RWPE1 (cell line): ENCODE measurements around the gene NPC1L1.

Source experiments
- CTCF ChIA-PET: fragments of 350-600 bp; sonication (Branson Sonifier 250); formaldehyde crosslinking; extraction: SDS; loops from one replicate; lab custom pipeline; 2021; lab: Yijun Ruan, JAX
- POLR2A ChIA-PET: fragments of 400-600 bp; formaldehyde crosslinking; extraction: SDS; loops from one replicate; lab custom pipeline; 2020; ENCODE audit warnings: antibody characterized with exemption; ENCODE audit not compliant: low non-redundant PET; lab: Yijun Ruan, JAX
- DNase-seq: peaks from one replicate; pipeline ENCODE4 v3.0.0; 2012; ENCODE audit warnings: low spot score
- H3K27ac ChIP-seq: fragments of 450-650 bp; 2 replicates; pipeline ENCODE4 v1.5.1; 2017
- CTCF ChIP-seq: fragments of 450-650 bp; conservative IDR thresholded peaks from 2 replicates; pipeline ENCODE4 v1.5.1; 2017; ENCODE audit warnings: low read depth, mild to moderate bottlenecking

The NPC1L1 gene

GRCh38 chr7:44533301-44534055 lies 7.7 kb downstream of the NPC1L1 start:
- no peak overlapping the region for H3K27ac ChIP-seq
- no peak for DNase-seq
- CTCF ChIA-PET, result interaction anchor here (0.6 to 1.4 kb wide), 3 partner anchors 9 to 314 kb away, joined by 3 to 4 read pairs (median 3); no protein-coding TSS in a partner anchor
- POLR2A ChIA-PET, result no interaction called here
- no peak for TF ChIP-seq CTCF

- no peak overlapping the region for H3K27ac ChIP-seq
- no peak for TF ChIP-seq CTCF
- no peak for DNase-seq
- ChIA-PET POLR2A (no interaction called here), CTCF (interaction anchor here (0.7 kb wide), 1 partner anchor 70 kb away, joined by 3 read pairs; no protein-coding TSS in a partner anchor)
Observed at GRCh38 chr7:44531421-44532380, 9.4 kb downstream of the NPC1L1 start.

- no peak for TF ChIP-seq CTCF
- no peak overlapping the region for H3K27ac ChIP-seq
- ChIA-PET CTCF (no interaction called here), POLR2A (no interaction called here)
- no peak for DNase-seq
Observed at GRCh38 chr7:44530990-44531389, 10.1 kb downstream of the NPC1L1 start.

- TF ChIP-seq CTCF, result no peak
- DNase-seq, result no peak
- POLR2A ChIA-PET, result no interaction called here
- H3K27ac ChIP-seq, result no peak overlapping the region
- CTCF ChIA-PET, result no interaction called here
Observed at GRCh38 chr7:44524811-44525388, 16.2 kb downstream of the NPC1L1 start.

- TF ChIP-seq CTCF, result no peak
- DNase-seq, result no peak
- POLR2A ChIA-PET, result interaction anchor here (0.8 kb wide), 1 partner anchor 32 kb away, joined by 3 read pairs; the partner anchor contains the start of gene NUDCD3
- no peak overlapping the region for H3K27ac ChIP-seq
- CTCF ChIA-PET, result interaction anchor here (0.7 kb wide), 1 partner anchor 274 kb away, joined by 3 read pairs; no protein-coding TSS in a partner anchor
Observed at GRCh38 chr7:44522315-44522714, 18.8 kb downstream of the NPC1L1 start.
